ENCODE results near the gene ZNF830. TPM values are rescaled to one million over a fixed set of nuclear protein-coding genes. Genes with fewer than 3 reads are reported as not detected.

Gene ZNF830
- total RNA-seq, 1 experiment from 2014 or later, result 19.2 TPM

- Mint-ChIP-seq H3K36me3 (ENCODE audit: insufficient read depth in 1 of 3, low read depth in 3 of 3) (peaks cover 56 to 97% (median 94%) of the 10 kb centered on the region in 3 experiments), H3K9me3 (no peaks in the 10 kb centered on the region), H3K27me3 (ENCODE audit: low read depth) (no peaks in the 10 kb centered on the region; the same call in 1 of the 2 replicates), H3K27ac (no peak overlapping the region), H3K4me1 (no peaks in the 10 kb centered on the region), H3K4me3 (no peak overlapping the region)
- Histone ChIP-seq H3K4me1 (ENCODE audit: insufficient read depth, low read length) (no peaks in the 10 kb centered on the region), H4K91ac (ENCODE audit: insufficient read length, low read depth, low read length) (no peak overlapping the region), H3K79me2 (ENCODE audit: insufficient read depth, low read length) (no peaks in the 10 kb centered on the region; the same call in 1 of the 2 replicates), H2BK20ac (ENCODE audit: low read depth, low read length, poor library complexity, severe bottlenecking) (no peak overlapping the region), H4K8ac (replicated peaks; ENCODE audit: insufficient read length, low read depth, low read length) (no peak overlapping the region), H3K56ac (ENCODE audit: insufficient read length, low read depth, low read length) (no peak overlapping the region), H2BK15ac (ENCODE audit: low read depth, low read length) (no peak overlapping the region), H3K9me3 (ENCODE audit: control insufficient read depth, low read depth, low read length) (no peaks in the 10 kb centered on the region), H3T11ph (ENCODE audit: low read length) (no peak overlapping the region), H3K9ac (ENCODE audit: extremely low read depth, insufficient read length, low read length) (no peak overlapping the region), H3K27me3 (ENCODE audit: insufficient read depth, low read length) (no peaks in the 10 kb centered on the region), H2BK12ac (ENCODE audit: insufficient read length, low read depth, low read length) (no peak overlapping the region), H2AK5ac (ENCODE audit: insufficient read length, low read length) (no peak overlapping the region), H3K79me1 (ENCODE audit: insufficient read depth, low read depth, low read length, poor library complexity, severe bottlenecking) (no peaks in the 10 kb centered on the region), H3K23ac (ENCODE audit: insufficient read length, low read depth, low read length) (no peak overlapping the region), H3K27ac (ENCODE audit: insufficient read length, low read depth, low read length) (no peak overlapping the region), H2BK5ac (ENCODE audit: insufficient read length, low read length) (no peak overlapping the region), H2BK120ac (ENCODE audit: low read depth, low read length, poor library complexity, severe bottlenecking) (no peak overlapping the region), H3K23me2 (ENCODE audit: insufficient read length, low read depth, low read length, poor library complexity, severe bottlenecking) (no peaks in the 10 kb centered on the region), H4K5ac (ENCODE audit: insufficient read length, low read depth, low read length) (no peak overlapping the region), H3K4me2 (ENCODE audit: insufficient read depth, insufficient read length, low read length) (no peak overlapping the region), H3K4ac (ENCODE audit: low read depth, low read length) (no peak overlapping the region), H4K20me1 (ENCODE audit: control insufficient read depth, insufficient read depth, insufficient read length) (no peaks in the 10 kb centered on the region), H3K18ac (ENCODE audit: insufficient read length, low read depth, low read length) (no peak overlapping the region), H2AFZ (ENCODE audit: low read length) (no peak overlapping the region), H3K14ac (ENCODE audit: insufficient read depth, low read length) (no peak overlapping the region)
- TF ChIP-seq CTCF (conservative IDR thresholded peaks at IDR 0.05), result no peak
- no peak for DNase-seq
- no CpG with 5 or more reads among the region's 10 CpGs for WGBS (ENCODE audit: extremely low coverage, insufficient read length, low lambda C conversion rate)
These were observed 28.1 kb downstream of the ZNF830 start for GRCh38 chr17:34989473-34989872.
